ENCODE data around the gene ARHGAP27.

The ARHGAP27 gene

DNA sequence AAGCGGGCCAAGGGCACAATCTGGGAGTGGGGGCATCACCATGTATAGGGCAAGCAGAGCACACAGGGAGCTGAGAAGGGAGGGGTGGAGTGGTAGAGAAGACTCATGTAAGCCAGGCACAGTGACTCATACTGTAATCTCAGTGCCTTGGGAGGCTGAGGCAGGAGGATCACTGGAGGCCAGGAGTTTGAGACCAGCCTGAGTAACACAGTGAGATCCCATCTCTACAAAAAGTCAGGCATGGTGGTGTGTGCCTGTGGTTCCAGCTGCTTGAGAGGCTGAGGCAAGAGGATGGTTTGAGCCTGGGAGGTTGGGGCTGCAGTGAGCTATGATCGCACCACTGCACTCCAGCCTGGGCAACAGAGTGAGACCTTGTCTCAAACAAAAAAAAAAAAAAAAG is 40.8 kb downstream of the ARHGAP27 start:
- TF ChIP-seq, protein P1, sequence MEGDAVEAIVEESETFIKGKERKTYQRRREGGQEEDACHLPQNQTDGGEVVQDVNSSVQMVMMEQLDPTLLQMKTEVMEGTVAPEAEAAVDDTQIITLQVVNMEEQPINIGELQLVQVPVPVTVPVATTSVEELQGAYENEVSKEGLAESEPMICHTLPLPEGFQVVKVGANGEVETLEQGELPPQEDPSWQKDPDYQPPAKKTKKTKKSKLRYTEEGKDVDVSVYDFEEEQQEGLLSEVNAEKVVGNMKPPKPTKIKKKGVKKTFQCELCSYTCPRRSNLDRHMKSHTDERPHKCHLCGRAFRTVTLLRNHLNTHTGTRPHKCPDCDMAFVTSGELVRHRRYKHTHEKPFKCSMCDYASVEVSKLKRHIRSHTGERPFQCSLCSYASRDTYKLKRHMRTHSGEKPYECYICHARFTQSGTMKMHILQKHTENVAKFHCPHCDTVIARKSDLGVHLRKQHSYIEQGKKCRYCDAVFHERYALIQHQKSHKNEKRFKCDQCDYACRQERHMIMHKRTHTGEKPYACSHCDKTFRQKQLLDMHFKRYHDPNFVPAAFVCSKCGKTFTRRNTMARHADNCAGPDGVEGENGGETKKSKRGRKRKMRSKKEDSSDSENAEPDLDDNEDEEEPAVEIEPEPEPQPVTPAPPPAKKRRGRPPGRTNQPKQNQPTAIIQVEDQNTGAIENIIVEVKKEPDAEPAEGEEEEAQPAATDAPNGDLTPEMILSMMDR (IDR thresholded peaks at IDR 0.05; ENCODE audit: insufficient read depth, low read length, missing control alignments), result no peak
- ChIA-PET CTCF (interaction anchor here (0.9 to 19.3 kb wide), 10 partner anchors 8 to 256 kb away, joined by 3 to 828 read pairs (median 6); partner anchors contain the start of gene ACBD4), POLR2A (no interaction called here)
- H3K4me3 ChIP-seq (ENCODE audit: low read depth, low read length), result no peak overlapping the region
- DNase-seq (ENCODE audit: low read depth, low spot score), result no peak

GRCh38 chr17:45391291-45391690 is 41.4 kb downstream of the ARHGAP27 start:
- no peak overlapping the region for H3K4me3 ChIP-seq (ENCODE audit: low read depth, low read length)
- ChIA-PET CTCF (interaction anchor here (0.9 to 19.3 kb wide), 6 partner anchors 10 to 173 kb away, joined by 3 to 828 read pairs (median 23); no protein-coding TSS in a partner anchor), POLR2A (no interaction called here)
- DNase-seq (ENCODE audit: low read depth, low spot score), result no peak
- TF ChIP-seq, protein P1 (IDR thresholded peaks at IDR 0.05; ENCODE audit: insufficient read depth, low read length, missing control alignments), result no peak

- TF ChIP-seq, protein P1 (IDR thresholded peaks at IDR 0.05; ENCODE audit: insufficient read depth, low read length, missing control alignments), result no peak
- no peak overlapping the region for H3K4me3 ChIP-seq (ENCODE audit: low read depth, low read length)
- POLR2A ChIA-PET, result no interaction called here
- no peak for DNase-seq (ENCODE audit: low read depth, low spot score)
- CTCF ChIA-PET, result interaction anchor here (0.9 to 19.3 kb wide), 11 partner anchors 8 to 443 kb away, joined by 3 to 828 read pairs (median 4); partner anchors contain the start of genes ACBD4 and FMNL1
Measured at GRCh38 chr17:45389354-45389753, 43.3 kb downstream of the ARHGAP27 start.

GRCh38 chr17:45388604-45389325 is 43.9 kb downstream of the ARHGAP27 start:
- DNase-seq (ENCODE audit: low read depth, low spot score), result no peak
- ChIA-PET CTCF (interaction anchor here (0.9 to 19.3 kb wide), 14 partner anchors 9 to 443 kb away, joined by 3 to 828 read pairs (median 9); partner anchors contain the start of genes FMNL1 and MAP3K14), POLR2A (no interaction called here)
- no peak overlapping the region for H3K4me3 ChIP-seq (ENCODE audit: low read depth, low read length)
- TF ChIP-seq, protein P1 (IDR thresholded peaks at IDR 0.05; ENCODE audit: insufficient read depth, low read length, missing control alignments), result no peak

DNA sequence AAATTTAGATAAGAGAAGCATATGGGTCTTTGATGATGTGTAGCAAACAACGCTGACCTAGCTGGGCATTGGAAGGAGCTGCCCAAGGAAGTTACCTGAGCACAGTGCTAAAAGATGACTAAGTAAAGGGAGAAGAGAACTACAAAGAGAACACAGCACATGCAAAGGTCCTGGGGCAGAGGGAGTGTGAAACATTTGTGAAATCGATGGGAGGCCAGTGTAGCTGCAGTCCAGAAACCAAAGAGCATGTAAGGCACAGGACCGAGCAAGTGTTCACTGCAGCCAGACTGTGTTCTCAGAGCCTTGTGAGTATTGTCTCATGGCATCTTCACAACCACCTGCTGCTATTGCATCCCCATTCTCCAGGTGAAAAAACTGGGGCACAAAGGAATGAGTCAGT is 44.9 kb downstream of the ARHGAP27 start:
- ChIA-PET POLR2A (no interaction called here), CTCF (interaction anchor here (1.3 to 19.3 kb wide), 9 partner anchors 10 to 169 kb away, joined by 4 to 828 read pairs (median 20); partner anchors contain the start of genes FMNL1 and MAP3K14)
- TF ChIP-seq, protein P1 (IDR thresholded peaks at IDR 0.05; ENCODE audit: insufficient read depth, low read length, missing control alignments), result no peak

DNA sequence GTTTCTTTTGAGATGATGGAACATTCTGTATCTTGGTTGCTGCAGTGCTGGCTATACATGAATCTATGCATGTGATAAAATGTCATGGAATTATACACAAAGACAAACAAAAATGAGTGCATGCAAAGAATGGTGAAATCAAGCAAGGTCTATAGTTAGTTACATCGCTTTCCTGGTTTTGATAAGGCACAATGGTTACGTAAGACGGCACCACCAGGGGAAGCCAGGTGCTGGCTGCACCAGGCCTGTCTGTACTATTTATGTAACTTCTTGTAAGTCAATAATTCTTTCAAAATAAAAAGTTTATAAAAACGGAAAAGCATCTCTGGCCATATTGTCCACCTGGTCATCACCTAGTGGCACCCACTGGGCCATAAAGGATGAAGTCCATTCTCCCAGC is 46.5 kb downstream of the ARHGAP27 start:
- ChIA-PET POLR2A (interaction anchor here (0.6 kb wide), 1 partner anchor 110 kb away, joined by 3 read pairs; no protein-coding TSS in a partner anchor), CTCF (interaction anchor here (0.7 to 19.3 kb wide), 24 partner anchors 9 to 251 kb away, joined by 3 to 828 read pairs (median 13); partner anchors contain the start of genes ACBD4, FMNL1, MAP3K14 and SPATA32)
- DNase-seq (ENCODE audit: low read depth, low spot score), result no peak
- TF ChIP-seq, protein P1 (IDR thresholded peaks at IDR 0.05; ENCODE audit: insufficient read depth, low read length, missing control alignments), result no peak
- no peak overlapping the region for H3K4me3 ChIP-seq (ENCODE audit: low read depth, low read length)

More for the DNA sequence above, 44.9 kb downstream of the ARHGAP27 start:
- H3K4me3 ChIP-seq (ENCODE audit: low read depth, low read length), result no peak overlapping the region
- no peak for DNase-seq (ENCODE audit: low read depth, low spot score)

Measured in AG04449 (cell line).